Erythroblast (primary cell): ENCODE measurements around the gene FLRT2.

Experiments
- GATA1 ChIP-seq: IDR thresholded peaks from 2 replicates; pipeline ENCODE4 v1.6.1; 2011; ENCODE audit warnings: low read depth, mild to moderate bottlenecking, control low read depth, low read length, moderate library complexity
- POLR2A ChIP-seq: IDR thresholded peaks from 2 replicates; pipeline ENCODE4 v1.6.1; 2011; ENCODE audit warnings: mild to moderate bottlenecking, low read length

GRCh38 chr14:85601246-85601645, 71.3 kb downstream of the FLRT2 start:
- TF ChIP-seq POLR2A (no peak), GATA1 (no peak)
